ENCODE results near the gene TRIM5. TPM values are rescaled to one million over a fixed set of nuclear protein-coding genes. Genes with fewer than 3 reads are reported as not detected.
A peak's percentile ranks its signal among the peaks of the same experiment; 100 is the strongest.

Gene TRIM5
- total RNA-seq, 5 donors from 2014 or later (not counting 1 experiment from before 2014, with no cell fraction given), result 17.6 to 38.2 (median 31.6) TPM

- POLR2A ChIA-PET, result no interaction called here
- 100% methylated on average over 2 of the region's 5 CpGs for WGBS (ENCODE audit: insufficient coverage)
- peaks cover 51 to 60% (median 60%) of the 10 kb centered on the region in 3 donors for H3K4me1 Mint-ChIP-seq
- H3K27ac ChIP-seq (ENCODE audit: low read length), result no peak overlapping the region
- H3K9me3 Mint-ChIP-seq, result no peaks in the 10 kb centered on the region
- H3K4me3 Mint-ChIP-seq, result peak overlapping the region; percentile 83 to 97 (median 87)
- no peaks in the 10 kb centered on the region for H3K36me3 ChIP-seq (ENCODE audit: control insufficient read depth in 2 of 2, extremely low read depth in 1 of 2, insufficient read depth in 1 of 2, low read length in 1 of 2)
- CTCF ChIA-PET, result no interaction called here
- no peaks in the 10 kb centered on the region for H3K27me3 ChIP-seq (replicated peaks in 1 of 2; ENCODE audit: control insufficient read depth in 2 of 2, extremely low read depth in 1 of 2, insufficient read depth in 2 of 2, low read length in 1 of 2)
- peak overlapping the region; percentile 92 to 93 for H3K27ac Mint-ChIP-seq
- no peak for DNase-seq
- H3K9me3 ChIP-seq, result no peaks in the 10 kb centered on the region
- peaks cover 8 to 21% of the 10 kb centered on the region in 2 experiments for H3K4me1 ChIP-seq (ENCODE audit: control insufficient read depth in 1 of 2, extremely low read depth in 1 of 2, insufficient read depth in 2 of 2, low read length in 2 of 2)
- no peak for ATAC-seq (replicated peaks in 1 of 4)
- peaks cover 26% of the 10 kb centered on the region for H3K36me3 Mint-ChIP-seq
- H3K27me3 Mint-ChIP-seq, result no peaks in the 10 kb centered on the region
- no peak overlapping the region for H3K4me3 ChIP-seq (ENCODE audit: control insufficient read depth in 1 of 2, extremely low read depth in 1 of 2, low read length in 1 of 2)
Observed at GRCh38 chr11:5626196-5626595, 58.7 kb downstream of the TRIM5 start.

GRCh38 chr11:5625281-5625680 is 59.6 kb downstream of the TRIM5 start:
- Histone ChIP-seq H3K27ac (ENCODE audit: low read length) (peak overlapping the region; percentile 80), H3K9me3 (no peaks in the 10 kb centered on the region), H3K27me3 (replicated peaks in 1 of 2; ENCODE audit: control insufficient read depth in 2 of 2, extremely low read depth in 1 of 2, insufficient read depth in 2 of 2, low read length in 1 of 2) (no peaks in the 10 kb centered on the region), H3K4me3 (ENCODE audit: control insufficient read depth in 1 of 2, extremely low read depth in 1 of 2, low read length in 1 of 2) (peak overlapping the region; percentile 76 to 79), H3K4me1 (ENCODE audit: control insufficient read depth in 1 of 2, extremely low read depth in 1 of 2, insufficient read depth in 2 of 2, low read length in 2 of 2) (peaks cover 8 to 21% of the 10 kb centered on the region in 2 experiments), H3K36me3 (ENCODE audit: control insufficient read depth in 2 of 2, extremely low read depth in 1 of 2, insufficient read depth in 1 of 2, low read length in 1 of 2) (no peaks in the 10 kb centered on the region)
- DNase-seq (no peak), ATAC-seq (replicated peaks in 1 of 4) (peak in 1 of 4 experiments; percentile 1)
- ChIA-PET CTCF (interaction anchor here in 1 of 2 donors (0.5 to 1.7 kb wide), 4 partner anchors 12 to 65 kb away, joined by 3 to 5 read pairs (median 3); partner anchors contain the start of gene TRIM22), POLR2A (no interaction called here)
- Mint-ChIP-seq H3K27ac (peak overlapping the region; percentile 92 to 93), H3K27me3 (no peaks in the 10 kb centered on the region), H3K9me3 (no peaks in the 10 kb centered on the region), H3K36me3 (peaks cover 22% of the 10 kb centered on the region), H3K4me3 (peak overlapping the region; percentile 83 to 97 (median 87)), H3K4me1 (peaks cover 50 to 56% (median 54%) of the 10 kb centered on the region in 3 donors)
- WGBS (ENCODE audit: insufficient coverage), result 43% methylated on average over 4 of the region's 4 CpGs

- Mint-ChIP-seq H3K9me3 (no peaks in the 10 kb centered on the region), H3K36me3 (peaks cover 20% of the 10 kb centered on the region), H3K4me3 (peak within 1 kb of the TSS; percentile 83 to 97 (median 87)), H3K4me1 (peaks cover 48 to 52% (median 52%) of the 10 kb centered on the region in 3 donors), H3K27ac (peak within 1 kb of the TSS; percentile 92 to 93), H3K27me3 (no peaks in the 10 kb centered on the region)
- ChIA-PET POLR2A (interaction anchor here in 1 of 2 donors (0.5 kb wide), 1 partner anchor 514 kb away, joined by 8 read pairs; no protein-coding TSS in a partner anchor), CTCF (interaction anchor here (0.5 to 1.7 kb wide), 5 partner anchors 12 to 65 kb away, joined by 3 to 5 read pairs (median 3); partner anchors contain the start of genes TRIM22 (in 1 of the 2) and TRIM5 (in 1 of the 2))
- peak; percentile 12 to 84 (median 52) for DNase-seq
- H3K27me3 ChIP-seq (replicated peaks in 1 of 2; ENCODE audit: control insufficient read depth in 2 of 2, extremely low read depth in 1 of 2, insufficient read depth in 2 of 2, low read length in 1 of 2), result no peaks in the 10 kb centered on the region
- no peaks in the 10 kb centered on the region for H3K9me3 ChIP-seq
- H3K4me3 ChIP-seq (ENCODE audit: control insufficient read depth in 1 of 2, extremely low read depth in 1 of 2, low read length in 1 of 2), result peak within 1 kb of the TSS; percentile 76 to 79
- ATAC-seq (replicated peaks in 1 of 4), result peak; percentile 96 to 98 (median 97)
- H3K27ac ChIP-seq (ENCODE audit: low read length), result peak within 1 kb of the TSS; percentile 80
- WGBS (ENCODE audit: insufficient coverage), result 18% methylated on average over 4 of the region's 7 CpGs
- no peaks in the 10 kb centered on the region for H3K36me3 ChIP-seq (ENCODE audit: control insufficient read depth in 2 of 2, extremely low read depth in 1 of 2, insufficient read depth in 1 of 2, low read length in 1 of 2)
- H3K4me1 ChIP-seq (ENCODE audit: control insufficient read depth in 1 of 2, extremely low read depth in 1 of 2, insufficient read depth in 2 of 2, low read length in 2 of 2), result peaks cover 8 to 21% of the 10 kb centered on the region in 2 experiments
Observed at GRCh38 chr11:5624489-5625279, 60.2 kb downstream of the TRIM5 start, which contains the start of gene TRIM34. TSS of gene TRIM34 (plus strand) at chr11:5625001. CDS start at chr11:5632332, 7,331 bp downstream.

GRCh38 chr11:5622802-5623201 is 62.1 kb downstream of the TRIM5 start:
- ATAC-seq (replicated peaks in 1 of 4) (no peak), DNase-seq (no peak)
- Histone ChIP-seq H3K9me3 (no peaks in the 10 kb centered on the region), H3K27me3 (replicated peaks in 1 of 2; ENCODE audit: control insufficient read depth in 2 of 2, extremely low read depth in 1 of 2, insufficient read depth in 2 of 2, low read length in 1 of 2) (no peaks in the 10 kb centered on the region), H3K36me3 (ENCODE audit: control insufficient read depth in 2 of 2, extremely low read depth in 1 of 2, insufficient read depth in 1 of 2, low read length in 1 of 2) (no peaks in the 10 kb centered on the region), H3K4me3 (ENCODE audit: control insufficient read depth in 1 of 2, extremely low read depth in 1 of 2, low read length in 1 of 2) (no peak overlapping the region), H3K27ac (ENCODE audit: low read length) (no peak overlapping the region), H3K4me1 (ENCODE audit: control insufficient read depth in 1 of 2, extremely low read depth in 1 of 2, insufficient read depth in 2 of 2, low read length in 2 of 2) (peaks cover 7 to 21% of the 10 kb centered on the region in 2 experiments)
- POLR2A ChIA-PET, result interaction anchor here in 1 of 2 donors (0.6 kb wide), 1 partner anchor 171 kb away, joined by 6 read pairs; no protein-coding TSS in a partner anchor
- 100% methylated on average over 3 of the region's 3 CpGs for WGBS (ENCODE audit: insufficient coverage)
- H3K4me3 Mint-ChIP-seq, result peak overlapping the region in 2 of 3 donors; percentile 26 to 36
- no peak overlapping the region for H3K27ac Mint-ChIP-seq
- no peaks in the 10 kb centered on the region for H3K27me3 Mint-ChIP-seq
- CTCF ChIA-PET, result interaction anchor here in 1 of 2 donors (0.6 kb wide), 2 partner anchors 62 to 189 kb away, joined by 3 to 4 read pairs; partner anchors contain the start of gene TRIM5
- H3K4me1 Mint-ChIP-seq, result peaks cover 39 to 41% (median 41%) of the 10 kb centered on the region in 3 donors
- no peaks in the 10 kb centered on the region for H3K9me3 Mint-ChIP-seq
- H3K36me3 Mint-ChIP-seq, result peaks cover 12% of the 10 kb centered on the region

- Mint-ChIP-seq H3K4me1 (peaks cover 27 to 29% (median 29%) of the 10 kb centered on the region in 3 donors), H3K27me3 (no peaks in the 10 kb centered on the region), H3K27ac (no peak overlapping the region), H3K4me3 (no peak overlapping the region), H3K9me3 (no peaks in the 10 kb centered on the region), H3K36me3 (peaks cover 9% of the 10 kb centered on the region)
- ChIA-PET CTCF (no interaction called here), POLR2A (no interaction called here)
- Histone ChIP-seq H3K36me3 (ENCODE audit: control insufficient read depth in 2 of 2, extremely low read depth in 1 of 2, insufficient read depth in 1 of 2, low read length in 1 of 2) (no peaks in the 10 kb centered on the region), H3K9me3 (no peaks in the 10 kb centered on the region), H3K4me1 (ENCODE audit: control insufficient read depth in 1 of 2, extremely low read depth in 1 of 2, insufficient read depth in 2 of 2, low read length in 2 of 2) (peaks cover 6 to 15% of the 10 kb centered on the region in 2 experiments), H3K4me3 (ENCODE audit: control insufficient read depth in 1 of 2, extremely low read depth in 1 of 2, low read length in 1 of 2) (no peak overlapping the region), H3K27me3 (replicated peaks in 1 of 2; ENCODE audit: control insufficient read depth in 2 of 2, extremely low read depth in 1 of 2, insufficient read depth in 2 of 2, low read length in 1 of 2) (no peaks in the 10 kb centered on the region), H3K27ac (ENCODE audit: low read length) (no peak overlapping the region)
- ATAC-seq (replicated peaks in 1 of 4), result no peak
- no peak for DNase-seq
Observed at GRCh38 chr11:5621580-5621979, 63.3 kb downstream of the TRIM5 start.

- CTCF ChIA-PET, result no interaction called here
- Mint-ChIP-seq H3K9me3 (no peaks in the 10 kb centered on the region), H3K36me3 (peaks cover 9% of the 10 kb centered on the region), H3K27me3 (no peaks in the 10 kb centered on the region), H3K4me3 (no peak overlapping the region), H3K27ac (no peak overlapping the region), H3K4me1 (peaks cover 20 to 22% (median 22%) of the 10 kb centered on the region in 3 donors)
- H3K4me3 ChIP-seq (ENCODE audit: control insufficient read depth in 1 of 2, extremely low read depth in 1 of 2, low read length in 1 of 2), result no peak overlapping the region
- no peak overlapping the region for H3K27ac ChIP-seq (ENCODE audit: low read length)
- POLR2A ChIA-PET, result no interaction called here
- no peak for ATAC-seq (replicated peaks in 1 of 4)
- H3K36me3 ChIP-seq (ENCODE audit: control insufficient read depth in 2 of 2, extremely low read depth in 1 of 2, insufficient read depth in 1 of 2, low read length in 1 of 2), result no peaks in the 10 kb centered on the region
- H3K27me3 ChIP-seq (replicated peaks in 1 of 2; ENCODE audit: control insufficient read depth in 2 of 2, extremely low read depth in 1 of 2, insufficient read depth in 2 of 2, low read length in 1 of 2), result no peaks in the 10 kb centered on the region
- no peaks in the 10 kb centered on the region for H3K9me3 ChIP-seq
- H3K4me1 ChIP-seq (ENCODE audit: control insufficient read depth in 1 of 2, extremely low read depth in 1 of 2, insufficient read depth in 2 of 2, low read length in 2 of 2), result peaks cover 5 to 14% of the 10 kb centered on the region in 2 experiments
- no peak for DNase-seq
- no CpG with 5 or more reads among the region's 3 CpGs for WGBS (ENCODE audit: insufficient coverage)
Observed at GRCh38 chr11:5620651-5621521, 64.0 kb downstream of the TRIM5 start.
